HCT116 (cell line): ENCODE data around the gene SLC22A9.

Experiments
- CBX3 ChIP-seq: IDR thresholded peaks from 2 replicates; pipeline ENCODE4 v1.6.1; 2012; ENCODE audit warnings: low read depth
- CEBPB ChIP-seq: IDR thresholded peaks from 2 replicates; pipeline ENCODE4 v1.6.1; 2012; ENCODE audit warnings: low read depth
- EGR1 ChIP-seq: IDR thresholded peaks from 2 replicates; pipeline ENCODE4 v1.6.1; 2012; ENCODE audit warnings: low read depth
- EZH2phosphoT487 ChIP-seq: fragments of 200-600 bp; IDR thresholded peaks from 2 replicates; pipeline ENCODE4 v1.6.1; 2018; ENCODE audit warnings: antibody characterized with exemption, borderline replicate concordance
- POLR2A ChIP-seq: IDR thresholded peaks from 2 replicates; pipeline ENCODE4 v1.7.0; 2011; ENCODE audit warnings: borderline replicate concordance; ENCODE audit not compliant: insufficient read depth, insufficient read length; ENCODE audit errors: extremely low read depth
- SIN3A ChIP-seq: IDR thresholded peaks from 2 replicates; pipeline ENCODE4 v1.6.1; 2012; ENCODE audit warnings: low read depth
- TCF7L2 ChIP-seq: IDR thresholded peaks from 2 replicates; pipeline ENCODE4 v1.7.0; 2011; ENCODE audit warnings: borderline replicate concordance, inconsistent platforms; ENCODE audit not compliant: insufficient read depth, insufficient read length; ENCODE audit errors: extremely low read depth
- TF ChIP-seq, protein P1 (sequence below), 3 experiments: fragments of 200-600 bp in 1 of 3; sonication (generic) in 1 of 3; IDR thresholded peaks in 2 of 3; conservative IDR thresholded peaks in 1 of 3; 2 replicates each; pipeline ENCODE4 v1.5.1; 2012 to 2017; ENCODE audit warnings: low read depth in 2 of 3, low read length in 2 of 3, antibody characterized with exemption in 1 of 3, borderline replicate concordance in 1 of 3, control low read depth in 1 of 3, mild to moderate bottlenecking in 1 of 3, mixed read lengths in 1 of 3, mixed run types in 1 of 3, moderate library complexity in 1 of 3; ENCODE audit not compliant: insufficient read depth in 1 of 3
- TF ChIP-seq, protein P2 (sequence below): IDR thresholded peaks from 2 replicates; pipeline ENCODE4 v1.6.1; 2012
- TF ChIP-seq, protein P3 (sequence below): IDR thresholded peaks from 2 replicates; pipeline ENCODE4 v1.6.1; 2011; ENCODE audit warnings: mild to moderate bottlenecking, low read length, moderate library complexity; ENCODE audit not compliant: insufficient replicate concordance; ENCODE audit errors: extremely low read depth

DNA sequence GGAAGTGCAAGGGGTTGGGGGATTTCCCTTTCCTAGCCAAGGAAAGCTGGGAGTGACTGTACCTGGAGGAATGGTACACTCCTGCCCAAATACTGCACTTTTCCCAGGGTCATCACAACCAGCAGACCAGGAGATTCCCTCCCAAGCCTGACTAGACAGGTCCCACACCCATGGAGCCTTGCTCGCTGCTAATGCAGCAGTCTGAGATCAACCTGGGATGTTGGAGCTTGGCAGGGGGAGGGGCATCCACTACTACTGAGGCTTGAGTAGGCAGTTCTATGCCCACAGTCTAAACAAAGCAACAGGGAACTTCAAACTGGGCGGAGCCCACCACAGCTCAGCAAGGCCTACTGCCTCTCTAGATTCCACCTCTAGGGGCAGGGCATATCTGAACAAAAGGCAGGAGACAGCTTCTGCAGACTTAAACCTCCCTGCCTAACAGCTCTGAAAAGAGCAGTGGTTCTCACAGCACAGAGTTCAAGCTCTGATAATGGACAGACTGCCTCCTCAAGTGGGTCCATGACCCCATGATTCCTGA lies 58.5 kb downstream of the SLC22A9 start:
- TF ChIP-seq, protein P1, sequence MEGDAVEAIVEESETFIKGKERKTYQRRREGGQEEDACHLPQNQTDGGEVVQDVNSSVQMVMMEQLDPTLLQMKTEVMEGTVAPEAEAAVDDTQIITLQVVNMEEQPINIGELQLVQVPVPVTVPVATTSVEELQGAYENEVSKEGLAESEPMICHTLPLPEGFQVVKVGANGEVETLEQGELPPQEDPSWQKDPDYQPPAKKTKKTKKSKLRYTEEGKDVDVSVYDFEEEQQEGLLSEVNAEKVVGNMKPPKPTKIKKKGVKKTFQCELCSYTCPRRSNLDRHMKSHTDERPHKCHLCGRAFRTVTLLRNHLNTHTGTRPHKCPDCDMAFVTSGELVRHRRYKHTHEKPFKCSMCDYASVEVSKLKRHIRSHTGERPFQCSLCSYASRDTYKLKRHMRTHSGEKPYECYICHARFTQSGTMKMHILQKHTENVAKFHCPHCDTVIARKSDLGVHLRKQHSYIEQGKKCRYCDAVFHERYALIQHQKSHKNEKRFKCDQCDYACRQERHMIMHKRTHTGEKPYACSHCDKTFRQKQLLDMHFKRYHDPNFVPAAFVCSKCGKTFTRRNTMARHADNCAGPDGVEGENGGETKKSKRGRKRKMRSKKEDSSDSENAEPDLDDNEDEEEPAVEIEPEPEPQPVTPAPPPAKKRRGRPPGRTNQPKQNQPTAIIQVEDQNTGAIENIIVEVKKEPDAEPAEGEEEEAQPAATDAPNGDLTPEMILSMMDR (IDR thresholded peaks at IDR 0.05 in 2 of 3, conservative IDR thresholded peaks at IDR 0.05 in 1 of 3; ENCODE audit: borderline replicate concordance in 1 of 3, insufficient read depth in 1 of 3, low read depth in 2 of 3, low read length in 2 of 3): peak in 2 of 3 experiments; percentile 11 to 33; a peak in 2 of 6 replicates
- TF ChIP-seq EGR1: no peak
- TF ChIP-seq EZH2phosphoT487: no peak
- no peak for TF ChIP-seq POLR2A
- no peak for TF ChIP-seq CEBPB
- no peak for TF ChIP-seq CBX3
- TF ChIP-seq TCF7L2: no peak
- no peak for TF ChIP-seq SIN3A
- TF ChIP-seq, protein P2, sequence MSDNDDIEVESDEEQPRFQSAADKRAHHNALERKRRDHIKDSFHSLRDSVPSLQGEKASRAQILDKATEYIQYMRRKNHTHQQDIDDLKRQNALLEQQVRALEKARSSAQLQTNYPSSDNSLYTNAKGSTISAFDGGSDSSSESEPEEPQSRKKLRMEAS: no peak
- TF ChIP-seq, protein P3, sequence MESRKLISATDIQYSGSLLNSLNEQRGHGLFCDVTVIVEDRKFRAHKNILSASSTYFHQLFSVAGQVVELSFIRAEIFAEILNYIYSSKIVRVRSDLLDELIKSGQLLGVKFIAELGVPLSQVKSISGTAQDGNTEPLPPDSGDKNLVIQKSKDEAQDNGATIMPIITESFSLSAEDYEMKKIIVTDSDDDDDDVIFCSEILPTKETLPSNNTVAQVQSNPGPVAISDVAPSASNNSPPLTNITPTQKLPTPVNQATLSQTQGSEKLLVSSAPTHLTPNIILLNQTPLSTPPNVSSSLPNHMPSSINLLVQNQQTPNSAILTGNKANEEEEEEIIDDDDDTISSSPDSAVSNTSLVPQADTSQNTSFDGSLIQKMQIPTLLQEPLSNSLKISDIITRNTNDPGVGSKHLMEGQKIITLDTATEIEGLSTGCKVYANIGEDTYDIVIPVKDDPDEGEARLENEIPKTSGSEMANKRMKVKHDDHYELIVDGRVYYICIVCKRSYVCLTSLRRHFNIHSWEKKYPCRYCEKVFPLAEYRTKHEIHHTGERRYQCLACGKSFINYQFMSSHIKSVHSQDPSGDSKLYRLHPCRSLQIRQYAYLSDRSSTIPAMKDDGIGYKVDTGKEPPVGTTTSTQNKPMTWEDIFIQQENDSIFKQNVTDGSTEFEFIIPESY: no peak
